Esophagus muscularis mucosa (tissue), 4 donors: ENCODE results near the gene CCDC83. TPM values are rescaled to one million over a fixed set of nuclear protein-coding genes. Genes with fewer than 3 reads are reported as not detected.

ENCODE experiments used
- DNase-seq: peaks from one replicate; pipeline ENCODE4 v3.0.0-alpha.2; 2017; ENCODE audit errors: extremely low spot score
- H3K27ac ChIP-seq, 4 donors: fragments of 200-600 bp; sonication (generic); replicated peaks in 1 of 4; 1 replicate in 3 of 4; 2 replicates in 1 of 4; pipeline ENCODE4 v1.5.1; 2016 to 2019; ENCODE audit warnings: mild to moderate bottlenecking in 1 of 4
- H3K27me3 ChIP-seq, 4 donors: fragments of 200-600 bp; sonication (generic); one replicate each; pipeline versions ENCODE4 v1.5.1 to v1.6.0; 2016 to 2019
- H3K36me3 ChIP-seq, 4 donors: fragments of 200-600 bp; sonication (generic); one replicate each; pipeline ENCODE4 v1.5.1; 2016 to 2019
- H3K4me1 ChIP-seq, 4 donors: fragments of 200-600 bp; sonication (generic); one replicate each; pipeline ENCODE4 v1.5.1; 2016 to 2019
- H3K4me3 ChIP-seq, 4 donors: fragments of 200-600 bp; sonication (generic); 1 replicate in 2 of 4; 2 replicates in 2 of 4; pipeline ENCODE4 v1.5.1; 2016 to 2019; ENCODE audit warnings: mild to moderate bottlenecking in 4 of 4, moderate library complexity in 1 of 4
- H3K9me3 ChIP-seq, 4 donors: fragments of 200-600 bp; sonication (generic); 1 replicate in 3 of 4; 2 replicates in 1 of 4; pipeline ENCODE4 v1.5.1; 2016 to 2019
- CTCF ChIP-seq, 3 experiments: fragments of 200-600 bp in 2 of 3; fragments of 450-650 bp in 1 of 3; sonication (generic) in 2 of 3; IDR thresholded peaks; one replicate each; pipeline ENCODE4 v1.5.1; 2017 to 2019; ENCODE audit warnings: antibody characterized with exemption in 3 of 3, mild to moderate bottlenecking in 2 of 3, moderate library complexity in 1 of 3
- EP300 ChIP-seq: sonication (generic); formaldehyde crosslinking; IDR thresholded peaks from one replicate; pipeline ENCODE4 v1.6.1; 2017; ENCODE audit warnings: antibody characterized with exemption
- POLR2A ChIP-seq: fragments of 450-650 bp; IDR thresholded peaks from one replicate; pipeline ENCODE4 v1.6.1; 2017; ENCODE audit warnings: antibody characterized with exemption, moderate library complexity, mild to moderate bottlenecking, low read depth
- POLR2AphosphoS5 ChIP-seq, 2 donors: sonication (generic); formaldehyde crosslinking; IDR thresholded peaks; one replicate each; pipeline ENCODE4 v1.6.1; 2017; ENCODE audit warnings: antibody characterized with exemption in 2 of 2
- WGBS: methylation state at CpG from one replicate; pipeline ENCODE4 v1.1.5; 2018; 5-methylcytosine and 5-hydroxymethylcytosine counted together
- intact Hi-C: fragments of 100-400 bp; cut with DNase I; formaldehyde crosslinking; loops from one replicate; pipeline ENCODE4 v1.15.1; 2023
- total RNA-seq, 4 donors: library from RNA; depleted of rRNA; stranded (reverse); fragments of >200 nt; gene quantifications; one replicate each; pipeline versions ENCODE4 v1.1.0 to v1.2.1, GENCODE V29; 2016

CCDC83 gene
- total RNA-seq, 4 donors from 2014 or later, result not detected

- Histone ChIP-seq H3K4me3 (no peak overlapping the region), H3K27ac (no peak overlapping the region), H3K36me3 (no peaks in the 10 kb centered on the region), H3K27me3 (no peaks in the 10 kb centered on the region), H3K9me3 (no peaks in the 10 kb centered on the region), H3K4me1 (peaks cover 0 to 4% (median 0%) of the 10 kb centered on the region in 4 donors)
- DNase-seq, result no peak
- 73% methylated on average over 7 of the region's 7 CpGs for WGBS
- intact Hi-C loops, result no loop called here
- no peak for TF ChIP-seq POLR2AphosphoS5 (IDR thresholded peaks at IDR 0.05)
- TF ChIP-seq POLR2A, result no peak
- TF ChIP-seq EP300, result no peak
- no peak for TF ChIP-seq CTCF (IDR thresholded peaks at IDR 0.05)
These were observed 31.2 kb downstream of the CCDC83 start for GRCh38 chr11:85886089-85887056.

- intact Hi-C loops, result no loop called here
- WGBS, result 96% methylated on average over 5 of the region's 5 CpGs
- Histone ChIP-seq H3K27ac (no peak overlapping the region), H3K4me3 (no peak overlapping the region), H3K4me1 (peaks cover 0 to 4% (median 0%) of the 10 kb centered on the region in 4 donors), H3K27me3 (no peaks in the 10 kb centered on the region), H3K36me3 (no peaks in the 10 kb centered on the region), H3K9me3 (no peaks in the 10 kb centered on the region)
- TF ChIP-seq CTCF (IDR thresholded peaks at IDR 0.05) (no peak), EP300 (no peak), POLR2AphosphoS5 (IDR thresholded peaks at IDR 0.05) (no peak), POLR2A (no peak)
- DNase-seq, result no peak
These were observed 33.9 kb downstream of the CCDC83 start for GRCh38 chr11:85889108-85889507.

- H3K9me3 ChIP-seq, result no peaks in the 10 kb centered on the region
- DNase-seq, result no peak
- H3K27me3 ChIP-seq, result no peaks in the 10 kb centered on the region
- 83% methylated on average over 8 of the region's 8 CpGs for WGBS
- H3K4me3 ChIP-seq, result no peak overlapping the region
- no peaks in the 10 kb centered on the region for H3K36me3 ChIP-seq
- TF ChIP-seq CTCF (IDR thresholded peaks at IDR 0.05) (no peak), POLR2AphosphoS5 (IDR thresholded peaks at IDR 0.05) (no peak), POLR2A (no peak), EP300 (no peak)
- no peak overlapping the region for H3K27ac ChIP-seq
- H3K4me1 ChIP-seq, result no peaks in the 10 kb centered on the region
- intact Hi-C loops, result no loop called here
These were observed 34.7 kb downstream of the CCDC83 start for GRCh38 chr11:85889676-85890579.

GRCh38 chr11:85893395-85893794 lies 38.2 kb downstream of the CCDC83 start:
- Histone ChIP-seq H3K9me3 (no peaks in the 10 kb centered on the region), H3K36me3 (no peaks in the 10 kb centered on the region), H3K27me3 (no peaks in the 10 kb centered on the region), H3K4me1 (no peaks in the 10 kb centered on the region), H3K4me3 (no peak overlapping the region), H3K27ac (no peak overlapping the region)
- DNase-seq, result no peak
- 75% methylated on average over 6 of the region's 6 CpGs for WGBS
- TF ChIP-seq EP300 (no peak), POLR2AphosphoS5 (IDR thresholded peaks at IDR 0.05) (no peak), POLR2A (no peak), CTCF (IDR thresholded peaks at IDR 0.05) (no peak)
- intact Hi-C loops, result no loop called here
